ENCODE measurements around the gene TPM2. TPM values are rescaled to one million over a fixed set of nuclear protein-coding genes. Genes with fewer than 3 reads are reported as not detected.
A peak's percentile ranks its signal among the peaks of the same experiment; 100 is the strongest.

TPM2 gene
- total and polyA plus RNA-seq, 9 of the 15 experiments (the other 6 are each of a cell fraction or from before 2014, with no cell fraction given), result 0.28 to 16.1 (median 4.5) TPM

DNA sequence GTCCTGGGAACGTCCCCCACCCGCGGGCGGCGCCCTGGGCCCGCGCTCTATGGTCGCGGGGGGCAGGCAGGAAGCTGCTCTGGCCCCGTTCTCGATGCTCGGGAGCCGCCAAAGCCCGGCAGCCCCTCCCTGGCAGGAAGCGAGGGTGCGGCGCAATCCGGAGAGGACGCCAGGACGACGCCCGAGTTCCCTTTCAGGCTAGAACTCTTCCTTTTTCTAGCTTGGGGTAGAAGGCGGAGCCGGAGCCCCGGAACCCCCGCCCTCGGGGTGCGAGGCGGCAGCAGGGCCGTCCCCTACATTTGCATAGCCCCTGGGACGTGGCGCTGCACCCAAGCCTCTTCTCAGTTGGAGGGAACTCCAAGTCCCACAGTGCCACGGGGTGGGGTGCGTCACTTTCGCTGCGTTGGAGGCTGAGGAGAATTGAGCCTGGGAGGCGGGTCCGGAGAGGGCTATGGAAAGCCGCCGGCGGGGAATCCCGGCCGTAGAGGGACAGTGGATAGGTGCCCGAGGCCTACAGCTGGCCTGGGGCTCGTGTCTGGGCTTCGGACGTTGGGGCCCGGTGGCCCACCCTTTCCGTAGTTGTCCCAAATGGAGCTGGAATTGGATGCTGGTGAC lies 42.6 kb upstream of the TPM2 start, which contains the start of the genes CREB3 and TLN1 (continued):
- no peak for TF ChIP-seq BRD9 (IDR thresholded peaks at IDR 0.05; ENCODE audit: low read depth, partially characterized antibody)
- no peak for TF ChIP-seq ZNF174 (CRISPR knock-in tag; IDR thresholded peaks at IDR 0.05)
- no peak for TF ChIP-seq ZNF121 (CRISPR knock-in tag; conservative IDR thresholded peaks at IDR 0.05)
- TF ChIP-seq GATAD2A (IDR thresholded peaks at IDR 0.05), result peak; percentile 80
- no peak for TF ChIP-seq KAT2B (IDR thresholded peaks at IDR 0.05; ENCODE audit: low read depth, low read length)
- TF ChIP-seq HNRNPH1 (optimal IDR thresholded peaks at IDR 0.05; ENCODE audit: low read depth, low read length), result no peak
- no peak for TF ChIP-seq ATF1 (CRISPR knock-in tag; IDR thresholded peaks at IDR 0.05)
- peak; percentile 95 for TF ChIP-seq ATF1 (tag; IDR thresholded peaks at IDR 0.05)
- TF ChIP-seq SMAD2 (IDR thresholded peaks at IDR 0.05; ENCODE audit: low read depth, low read length), result no peak
- peak; percentile 94 for TF ChIP-seq SNIP1 (IDR thresholded peaks at IDR 0.05; ENCODE audit: low read depth)
- TF ChIP-seq CREM (IDR thresholded peaks at IDR 0.05; ENCODE audit: low read depth), result peak; percentile 96
- no peak for TF ChIP-seq HMG20B (CRISPR knock-in tag; IDR thresholded peaks at IDR 0.05)
- TF ChIP-seq, protein P1, sequence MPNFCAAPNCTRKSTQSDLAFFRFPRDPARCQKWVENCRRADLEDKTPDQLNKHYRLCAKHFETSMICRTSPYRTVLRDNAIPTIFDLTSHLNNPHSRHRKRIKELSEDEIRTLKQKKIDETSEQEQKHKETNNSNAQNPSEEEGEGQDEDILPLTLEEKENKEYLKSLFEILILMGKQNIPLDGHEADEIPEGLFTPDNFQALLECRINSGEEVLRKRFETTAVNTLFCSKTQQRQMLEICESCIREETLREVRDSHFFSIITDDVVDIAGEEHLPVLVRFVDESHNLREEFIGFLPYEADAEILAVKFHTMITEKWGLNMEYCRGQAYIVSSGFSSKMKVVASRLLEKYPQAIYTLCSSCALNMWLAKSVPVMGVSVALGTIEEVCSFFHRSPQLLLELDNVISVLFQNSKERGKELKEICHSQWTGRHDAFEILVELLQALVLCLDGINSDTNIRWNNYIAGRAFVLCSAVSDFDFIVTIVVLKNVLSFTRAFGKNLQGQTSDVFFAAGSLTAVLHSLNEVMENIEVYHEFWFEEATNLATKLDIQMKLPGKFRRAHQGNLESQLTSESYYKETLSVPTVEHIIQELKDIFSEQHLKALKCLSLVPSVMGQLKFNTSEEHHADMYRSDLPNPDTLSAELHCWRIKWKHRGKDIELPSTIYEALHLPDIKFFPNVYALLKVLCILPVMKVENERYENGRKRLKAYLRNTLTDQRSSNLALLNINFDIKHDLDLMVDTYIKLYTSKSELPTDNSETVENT (CRISPR knock-in tag; IDR thresholded peaks at IDR 0.05), result peak; percentile 97
- no peak for TF ChIP-seq LEF1 (IDR thresholded peaks at IDR 0.05)
- TF ChIP-seq, protein P2, sequence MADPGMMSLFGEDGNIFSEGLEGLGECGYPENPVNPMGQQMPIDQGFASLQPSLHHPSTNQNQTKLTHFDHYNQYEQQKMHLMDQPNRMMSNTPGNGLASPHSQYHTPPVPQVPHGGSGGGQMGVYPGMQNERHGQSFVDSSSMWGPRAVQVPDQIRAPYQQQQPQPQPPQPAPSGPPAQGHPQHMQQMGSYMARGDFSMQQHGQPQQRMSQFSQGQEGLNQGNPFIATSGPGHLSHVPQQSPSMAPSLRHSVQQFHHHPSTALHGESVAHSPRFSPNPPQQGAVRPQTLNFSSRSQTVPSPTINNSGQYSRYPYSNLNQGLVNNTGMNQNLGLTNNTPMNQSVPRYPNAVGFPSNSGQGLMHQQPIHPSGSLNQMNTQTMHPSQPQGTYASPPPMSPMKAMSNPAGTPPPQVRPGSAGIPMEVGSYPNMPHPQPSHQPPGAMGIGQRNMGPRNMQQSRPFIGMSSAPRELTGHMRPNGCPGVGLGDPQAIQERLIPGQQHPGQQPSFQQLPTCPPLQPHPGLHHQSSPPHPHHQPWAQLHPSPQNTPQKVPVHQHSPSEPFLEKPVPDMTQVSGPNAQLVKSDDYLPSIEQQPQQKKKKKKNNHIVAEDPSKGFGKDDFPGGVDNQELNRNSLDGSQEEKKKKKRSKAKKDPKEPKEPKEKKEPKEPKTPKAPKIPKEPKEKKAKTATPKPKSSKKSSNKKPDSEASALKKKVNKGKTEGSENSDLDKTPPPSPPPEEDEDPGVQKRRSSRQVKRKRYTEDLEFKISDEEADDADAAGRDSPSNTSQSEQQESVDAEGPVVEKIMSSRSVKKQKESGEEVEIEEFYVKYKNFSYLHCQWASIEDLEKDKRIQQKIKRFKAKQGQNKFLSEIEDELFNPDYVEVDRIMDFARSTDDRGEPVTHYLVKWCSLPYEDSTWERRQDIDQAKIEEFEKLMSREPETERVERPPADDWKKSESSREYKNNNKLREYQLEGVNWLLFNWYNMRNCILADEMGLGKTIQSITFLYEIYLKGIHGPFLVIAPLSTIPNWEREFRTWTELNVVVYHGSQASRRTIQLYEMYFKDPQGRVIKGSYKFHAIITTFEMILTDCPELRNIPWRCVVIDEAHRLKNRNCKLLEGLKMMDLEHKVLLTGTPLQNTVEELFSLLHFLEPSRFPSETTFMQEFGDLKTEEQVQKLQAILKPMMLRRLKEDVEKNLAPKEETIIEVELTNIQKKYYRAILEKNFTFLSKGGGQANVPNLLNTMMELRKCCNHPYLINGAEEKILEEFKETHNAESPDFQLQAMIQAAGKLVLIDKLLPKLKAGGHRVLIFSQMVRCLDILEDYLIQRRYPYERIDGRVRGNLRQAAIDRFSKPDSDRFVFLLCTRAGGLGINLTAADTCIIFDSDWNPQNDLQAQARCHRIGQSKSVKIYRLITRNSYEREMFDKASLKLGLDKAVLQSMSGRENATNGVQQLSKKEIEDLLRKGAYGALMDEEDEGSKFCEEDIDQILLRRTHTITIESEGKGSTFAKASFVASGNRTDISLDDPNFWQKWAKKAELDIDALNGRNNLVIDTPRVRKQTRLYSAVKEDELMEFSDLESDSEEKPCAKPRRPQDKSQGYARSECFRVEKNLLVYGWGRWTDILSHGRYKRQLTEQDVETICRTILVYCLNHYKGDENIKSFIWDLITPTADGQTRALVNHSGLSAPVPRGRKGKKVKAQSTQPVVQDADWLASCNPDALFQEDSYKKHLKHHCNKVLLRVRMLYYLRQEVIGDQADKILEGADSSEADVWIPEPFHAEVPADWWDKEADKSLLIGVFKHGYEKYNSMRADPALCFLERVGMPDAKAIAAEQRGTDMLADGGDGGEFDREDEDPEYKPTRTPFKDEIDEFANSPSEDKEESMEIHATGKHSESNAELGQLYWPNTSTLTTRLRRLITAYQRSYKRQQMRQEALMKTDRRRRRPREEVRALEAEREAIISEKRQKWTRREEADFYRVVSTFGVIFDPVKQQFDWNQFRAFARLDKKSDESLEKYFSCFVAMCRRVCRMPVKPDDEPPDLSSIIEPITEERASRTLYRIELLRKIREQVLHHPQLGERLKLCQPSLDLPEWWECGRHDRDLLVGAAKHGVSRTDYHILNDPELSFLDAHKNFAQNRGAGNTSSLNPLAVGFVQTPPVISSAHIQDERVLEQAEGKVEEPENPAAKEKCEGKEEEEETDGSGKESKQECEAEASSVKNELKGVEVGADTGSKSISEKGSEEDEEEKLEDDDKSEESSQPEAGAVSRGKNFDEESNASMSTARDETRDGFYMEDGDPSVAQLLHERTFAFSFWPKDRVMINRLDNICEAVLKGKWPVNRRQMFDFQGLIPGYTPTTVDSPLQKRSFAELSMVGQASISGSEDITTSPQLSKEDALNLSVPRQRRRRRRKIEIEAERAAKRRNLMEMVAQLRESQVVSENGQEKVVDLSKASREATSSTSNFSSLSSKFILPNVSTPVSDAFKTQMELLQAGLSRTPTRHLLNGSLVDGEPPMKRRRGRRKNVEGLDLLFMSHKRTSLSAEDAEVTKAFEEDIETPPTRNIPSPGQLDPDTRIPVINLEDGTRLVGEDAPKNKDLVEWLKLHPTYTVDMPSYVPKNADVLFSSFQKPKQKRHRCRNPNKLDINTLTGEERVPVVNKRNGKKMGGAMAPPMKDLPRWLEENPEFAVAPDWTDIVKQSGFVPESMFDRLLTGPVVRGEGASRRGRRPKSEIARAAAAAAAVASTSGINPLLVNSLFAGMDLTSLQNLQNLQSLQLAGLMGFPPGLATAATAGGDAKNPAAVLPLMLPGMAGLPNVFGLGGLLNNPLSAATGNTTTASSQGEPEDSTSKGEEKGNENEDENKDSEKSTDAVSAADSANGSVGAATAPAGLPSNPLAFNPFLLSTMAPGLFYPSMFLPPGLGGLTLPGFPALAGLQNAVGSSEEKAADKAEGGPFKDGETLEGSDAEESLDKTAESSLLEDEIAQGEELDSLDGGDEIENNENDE (IDR thresholded peaks at IDR 0.05; ENCODE audit: low read depth, low read length), result no peak
- TF ChIP-seq NCOA2 (IDR thresholded peaks at IDR 0.05; ENCODE audit: partially characterized antibody in 2 of 2), result no peak
- peak; percentile 68; the same call in 1 of the 2 replicates for TF ChIP-seq SPI1 (IDR thresholded peaks at IDR 0.05; ENCODE audit: borderline replicate concordance, low read depth, low read length)
